CD4-positive, alpha-beta T cell treated with Interleukin-6 at 100 ng/mL for 8 hours (primary cell): ENCODE measurements around the gene ZNF525.
"Not testable (repeated sequence)": the region's sequence is repeated elsewhere in the genome, so short reads cannot be mapped to it uniquely, and the experiment has no call there.

Experiments used
- DNase-seq: peaks from one replicate; pipeline ENCODE4 v3.0.0-alpha.2; 2020; ENCODE audit warnings: mixed read lengths, low spot score

The ZNF525 gene

GRCh38 chr19:53395840-53396524, 30.5 kb downstream of the ZNF525 start:
- not testable (repeated sequence) for DNase-seq

- no peak for DNase-seq
These were observed 31.0 kb downstream of the ZNF525 start for GRCh38 chr19:53396525-53396868.

GRCh38 chr19:53397918-53398317, 32.4 kb downstream of the ZNF525 start:
- not testable (repeated sequence) for DNase-seq

- DNase-seq = no peak
These were observed 44.1 kb downstream of the ZNF525 start for GRCh38 chr19:53409505-53410204.

- not testable (repeated sequence) for DNase-seq
These were observed 55.2 kb downstream of the ZNF525 start for GRCh38 chr19:53420520-53421315.

- DNase-seq = no peak
These were observed 57.0 kb downstream of the ZNF525 start for GRCh38 chr19:53422551-53422950.

GRCh38 chr19:53423074-53423473, 57.6 kb downstream of the ZNF525 start:
- DNase-seq = not testable (repeated sequence)

- not testable (repeated sequence) for DNase-seq
These were observed 58.2 kb downstream of the ZNF525 start for GRCh38 chr19:53423680-53424079.

- DNase-seq = peak; percentile 67
These were observed 59.6 kb downstream of the ZNF525 start for GRCh38 chr19:53424968-53425597.

- DNase-seq = peak; percentile 95
These were observed 66.0 kb downstream of the ZNF525 start, which contains the start of gene ZNF761 for GRCh38 chr19:53431399-53432087. TSS of gene ZNF761 (plus strand) at chr19:53431984. CDS start at chr19:53447269, 15,285 bp downstream.

GRCh38 chr19:53432088-53432661, 66.7 kb downstream of the ZNF525 start:
- DNase-seq = no peak
